ELF-1 (cell line): ENCODE results near the gene CFAP300.

ENCODE experiments used
- DNase-seq: peaks from one replicate; pipeline ENCODE4 v3.0.0-alpha.2; 2016; ENCODE audit warnings: low read depth, low spot score

The CFAP300 gene

GRCh38 chr11:102071497-102072472 lies 24.5 kb downstream of the CFAP300 start:
- DNase-seq, result no peak

- no peak for DNase-seq
Observed at GRCh38 chr11:102073253-102073652, 26.0 kb downstream of the CFAP300 start.

- DNase-seq, result no peak
Observed at GRCh38 chr11:102079625-102080024, 32.4 kb downstream of the CFAP300 start.

- DNase-seq, result no peak
Observed at GRCh38 chr11:102081313-102081712, 34.1 kb downstream of the CFAP300 start.

GRCh38 chr11:102085864-102086551 lies 38.8 kb downstream of the CFAP300 start:
- DNase-seq, result peak; percentile 28

GRCh38 chr11:102097186-102097585 lies 49.9 kb downstream of the CFAP300 start:
- DNase-seq, result no peak

GRCh38 chr11:102099755-102100154 lies 52.5 kb downstream of the CFAP300 start:
- no peak for DNase-seq

GRCh38 chr11:102108734-102109440 lies 61.6 kb downstream of the CFAP300 start:
- no peak for DNase-seq

GRCh38 chr11:102109896-102110760 lies 62.9 kb downstream of the CFAP300 start, which contains the start of gene YAP1:
Gene YAP1, plus strand, starts transcription at chr11:102110447. Its CDS starts 402 bp downstream, at chr11:102110849.
- peak; percentile 96 for DNase-seq

- no peak for DNase-seq
Observed at GRCh38 chr11:102110761-102111010, 63.4 kb downstream of the CFAP300 start.

GRCh38 chr11:102111011-102111786 lies 64.0 kb downstream of the CFAP300 start:
- DNase-seq, result peak; percentile 96

- DNase-seq, result no peak
Observed at GRCh38 chr11:102111787-102112508, 64.7 kb downstream of the CFAP300 start.

- DNase-seq, result peak; percentile 23
Observed at GRCh38 chr11:102112509-102112821, 65.2 kb downstream of the CFAP300 start.

- peak; percentile 43 for DNase-seq
Observed at GRCh38 chr11:102114032-102114431, 66.8 kb downstream of the CFAP300 start.

GRCh38 chr11:102115557-102115956 lies 68.3 kb downstream of the CFAP300 start:
- DNase-seq, result peak; percentile 74

- DNase-seq, result no peak
Observed at GRCh38 chr11:102116453-102117205, 69.4 kb downstream of the CFAP300 start.

- DNase-seq, result no peak
Observed at GRCh38 chr11:102117472-102118113, 70.4 kb downstream of the CFAP300 start.

- DNase-seq, result peak; percentile 22
Observed at GRCh38 chr11:102118937-102119336, 71.7 kb downstream of the CFAP300 start.

- no peak for DNase-seq
Observed at GRCh38 chr11:102119997-102120396, 72.8 kb downstream of the CFAP300 start.
